Liver (tissue), 9 donors: ENCODE results near the gene RET. TPM values are rescaled to one million over a fixed set of nuclear protein-coding genes. Genes with fewer than 3 reads are reported as not detected.

Experiments
- DNase-seq: peaks from one replicate; pipeline ENCODE4 v3.0.0-alpha.2; 2017; ENCODE audit warnings: low spot score
- H3K27ac ChIP-seq, 2 donors: one replicate each; pipeline ENCODE4 v1.7.0; 2013; ENCODE audit warnings: inconsistent platforms in 2 of 2, low read length in 2 of 2, control low read depth in 1 of 2, low read depth in 1 of 2, mild to moderate bottlenecking in 1 of 2
- H3K27me3 ChIP-seq, 4 donors: one replicate each; pipeline versions ENCODE4 v1.6.1 to v1.7.0; 2013; ENCODE audit warnings: low read length in 3 of 4, inconsistent platforms in 1 of 4, mild to moderate bottlenecking in 1 of 4, moderate library complexity in 1 of 4; ENCODE audit not compliant: control insufficient read depth in 4 of 4, insufficient read depth in 4 of 4
- H3K36me3 ChIP-seq, 4 donors: one replicate each; pipeline versions ENCODE4 v1.6.1 to v1.7.0; 2013; ENCODE audit warnings: low read length in 3 of 4, mild to moderate bottlenecking in 3 of 4, low read depth in 1 of 4, moderate library complexity in 1 of 4; ENCODE audit not compliant: control insufficient read depth in 4 of 4, insufficient read depth in 3 of 4
- H3K4me1 ChIP-seq, 4 donors: one replicate each; pipeline versions ENCODE4 v1.6.1 to v1.7.0; 2013; ENCODE audit warnings: low read length in 3 of 4, mild to moderate bottlenecking in 3 of 4, moderate library complexity in 1 of 4; ENCODE audit not compliant: control insufficient read depth in 4 of 4, insufficient read depth in 4 of 4
- H3K4me3 ChIP-seq, 3 donors: one replicate each; pipeline versions ENCODE4 v1.6.1 to v1.7.0; 2013; ENCODE audit warnings: low read length in 3 of 3, control low read depth in 1 of 3, low read depth in 1 of 3, mild to moderate bottlenecking in 1 of 3
- H3K9ac ChIP-seq, 2 donors: one replicate each; pipeline ENCODE4 v1.7.0; 2013; ENCODE audit warnings: low read length in 2 of 2, mild to moderate bottlenecking in 2 of 2, moderate library complexity in 2 of 2, control low read depth in 1 of 2, low read depth in 1 of 2
- H3K9me3 ChIP-seq, 4 donors: one replicate each; pipeline versions ENCODE4 v1.6.1 to v1.7.0; 2013; ENCODE audit warnings: low read length in 3 of 4; ENCODE audit not compliant: control insufficient read depth in 4 of 4
- FOXA1 ChIP-seq: IDR thresholded peaks from 2 replicates; pipeline ENCODE4 v1.6.1; 2016; ENCODE audit warnings: antibody characterized with exemption
- FOXA2 ChIP-seq: IDR thresholded peaks from 2 replicates; pipeline ENCODE4 v1.6.1; 2016; ENCODE audit warnings: antibody characterized with exemption
- GABPA ChIP-seq, 2 donors: IDR thresholded peaks in 1 of 2; conservative IDR thresholded peaks in 1 of 2; 2 replicates each; pipeline ENCODE4 v1.6.1; 2016; ENCODE audit warnings: antibody characterized with exemption in 2 of 2, mild to moderate bottlenecking in 1 of 2, moderate library complexity in 1 of 2
- HNF4A ChIP-seq, 2 donors: conservative IDR thresholded peaks; 2 replicates each; pipeline ENCODE4 v1.6.1; 2016; ENCODE audit warnings: antibody characterized with exemption in 2 of 2, mild to moderate bottlenecking in 2 of 2
- NR2F2 ChIP-seq: IDR thresholded peaks from 2 replicates; pipeline ENCODE4 v1.6.1; 2016; ENCODE audit warnings: antibody characterized with exemption
- RAD21 ChIP-seq, 2 donors: IDR thresholded peaks; 2 replicates each; pipeline ENCODE4 v1.6.1; 2016; ENCODE audit warnings: antibody characterized with exemption in 2 of 2, mild to moderate bottlenecking in 2 of 2
- RXRA ChIP-seq, 2 donors: IDR thresholded peaks; 2 replicates each; pipeline ENCODE4 v1.6.1; 2017 to 2018; ENCODE audit warnings: antibody characterized with exemption in 2 of 2, mild to moderate bottlenecking in 1 of 2
- SP1 ChIP-seq: IDR thresholded peaks from 2 replicates; pipeline ENCODE4 v1.6.1; 2018; ENCODE audit warnings: antibody characterized with exemption, mild to moderate bottlenecking
- TAF1 ChIP-seq: conservative IDR thresholded peaks from 2 replicates; pipeline ENCODE4 v1.6.1; 2016; ENCODE audit warnings: antibody characterized with exemption, mild to moderate bottlenecking
- ZBTB33 ChIP-seq: IDR thresholded peaks from 2 replicates; pipeline ENCODE4 v1.6.1; 2016; ENCODE audit warnings: antibody characterized with exemption
- WGBS: extraction: QIAGEN DNeasy Blood & Tissue Kit; methylation state at CpG from one replicate; pipeline ENCODE4 v1.1.7; 2013; 5-methylcytosine and 5-hydroxymethylcytosine counted together
- polyA plus RNA-seq, 2 donors: library from polyadenylated mRNA; stranded (reverse) in 1 of 2; unstranded in 1 of 2; fragments of 200-250 nt in 1 of 2; fragments of >200 nt in 1 of 2; fragmentation: Nextera tagmentation in 1 of 2; extraction: Ambion mirVana in 1 of 2; gene quantifications; one replicate each; pipeline versions ENCODE4 v1.2.1 to v1.2.3, GENCODE V29; 2013 to 2015
- total RNA-seq, 2 donors: library from RNA; depleted of rRNA; stranded (reverse); fragments of >200 nt; gene quantifications; one replicate each; pipeline ENCODE4 v1.2.3, GENCODE V29; 2014
- TF ChIP-seq, protein P1 (sequence below): IDR thresholded peaks from 2 replicates; pipeline ENCODE4 v1.6.1; 2016; ENCODE audit warnings: antibody characterized with exemption
- TF ChIP-seq, protein P2 (sequence below): fragments of 150-350 bp; IDR thresholded peaks from 2 replicates; pipeline ENCODE4 v1.5.1; 2017; ENCODE audit warnings: improper control_type of control experiment, low read depth, low read length; ENCODE audit not compliant: missing input control
- donor health status: healthy.
- donor health status: healthy.
- donor health status: healthy.
- donor health status: healthy.
- donor health status: healthy.

Gene RET
- total and polyA plus RNA-seq, 4 donors: 0.09 to 2.5 (median 0.33) TPM; not detected in 1

DNA sequence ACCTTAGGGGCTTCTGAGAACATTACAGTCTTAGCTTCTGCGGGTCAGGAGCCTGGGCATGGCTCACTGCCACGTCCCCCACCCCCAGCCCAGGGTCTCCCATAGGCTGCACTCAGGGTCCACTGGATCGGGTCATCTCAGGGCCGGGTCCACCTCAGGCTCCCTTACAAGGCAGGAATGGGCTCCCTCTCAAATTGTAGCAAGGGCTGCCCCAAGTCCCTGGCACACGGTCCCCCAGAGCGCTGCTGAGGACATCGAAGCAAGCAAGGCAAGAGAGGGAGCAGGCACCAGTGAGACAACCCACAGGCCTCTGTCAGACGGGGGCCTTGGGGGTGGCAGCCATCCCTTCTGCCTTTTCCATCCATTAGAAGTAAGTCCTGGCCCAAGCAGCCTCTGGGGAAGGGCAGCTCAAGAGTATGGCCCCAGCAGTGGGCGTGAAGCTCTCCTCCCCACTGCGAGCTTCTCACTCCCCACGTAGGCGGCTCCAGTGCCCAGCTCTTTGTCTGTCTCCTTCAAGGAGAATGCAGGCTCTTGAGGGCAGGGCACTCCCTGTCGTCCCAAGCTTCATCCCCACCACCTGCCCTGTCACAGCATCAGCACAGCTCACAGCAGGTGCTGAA lies 18.0 kb upstream of the RET start:
- Histone ChIP-seq H3K27me3 (no peaks in the 10 kb centered on the region), H3K9me3 (no peaks in the 10 kb centered on the region), H3K36me3 (no peaks in the 10 kb centered on the region), H3K27ac (no peak overlapping the region), H3K4me1 (peaks cover 15 to 58% (median 44%) of the 10 kb centered on the region in 4 donors), H3K9ac (no peak overlapping the region), H3K4me3 (no peak overlapping the region)
- TF ChIP-seq NR2F2: no peak
- no peak for TF ChIP-seq FOXA1
- no peak for TF ChIP-seq FOXA2
- 87% methylated on average over 13 of the region's 13 CpGs for WGBS
- no peak for DNase-seq

DNA sequence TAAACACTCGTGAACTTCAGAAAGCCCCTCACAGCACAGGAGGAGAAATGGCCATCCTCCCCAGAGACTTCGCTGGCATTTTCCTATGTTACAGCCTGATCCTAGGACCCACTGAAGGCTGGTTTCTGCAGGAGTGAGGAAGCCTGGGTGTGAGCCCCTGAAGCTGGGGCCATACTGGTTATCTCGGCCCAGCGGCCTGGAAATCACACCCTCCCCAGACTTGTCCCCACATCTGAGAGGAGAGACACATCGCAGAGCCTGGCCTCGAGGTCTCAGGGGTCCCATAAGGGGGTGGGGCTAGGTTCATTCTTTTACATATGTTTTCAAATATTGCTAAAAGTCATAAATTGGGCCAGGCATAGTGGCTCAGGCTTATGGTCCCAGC lies 17.5 kb upstream of the RET start:
- DNase-seq: no peak
- H3K9me3 ChIP-seq: no peaks in the 10 kb centered on the region
- TF ChIP-seq HNF4A (conservative IDR thresholded peaks at IDR 0.05): no peak
- TF ChIP-seq SP1: no peak
- TF ChIP-seq, protein P1, sequence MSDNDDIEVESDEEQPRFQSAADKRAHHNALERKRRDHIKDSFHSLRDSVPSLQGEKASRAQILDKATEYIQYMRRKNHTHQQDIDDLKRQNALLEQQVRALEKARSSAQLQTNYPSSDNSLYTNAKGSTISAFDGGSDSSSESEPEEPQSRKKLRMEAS: no peak
- no peak for TF ChIP-seq TAF1
- TF ChIP-seq RXRA (IDR thresholded peaks at IDR 0.05): no peak
- no peak for TF ChIP-seq RAD21 (IDR thresholded peaks at IDR 0.05)
- TF ChIP-seq ZBTB33: no peak
- TF ChIP-seq, protein P2, sequence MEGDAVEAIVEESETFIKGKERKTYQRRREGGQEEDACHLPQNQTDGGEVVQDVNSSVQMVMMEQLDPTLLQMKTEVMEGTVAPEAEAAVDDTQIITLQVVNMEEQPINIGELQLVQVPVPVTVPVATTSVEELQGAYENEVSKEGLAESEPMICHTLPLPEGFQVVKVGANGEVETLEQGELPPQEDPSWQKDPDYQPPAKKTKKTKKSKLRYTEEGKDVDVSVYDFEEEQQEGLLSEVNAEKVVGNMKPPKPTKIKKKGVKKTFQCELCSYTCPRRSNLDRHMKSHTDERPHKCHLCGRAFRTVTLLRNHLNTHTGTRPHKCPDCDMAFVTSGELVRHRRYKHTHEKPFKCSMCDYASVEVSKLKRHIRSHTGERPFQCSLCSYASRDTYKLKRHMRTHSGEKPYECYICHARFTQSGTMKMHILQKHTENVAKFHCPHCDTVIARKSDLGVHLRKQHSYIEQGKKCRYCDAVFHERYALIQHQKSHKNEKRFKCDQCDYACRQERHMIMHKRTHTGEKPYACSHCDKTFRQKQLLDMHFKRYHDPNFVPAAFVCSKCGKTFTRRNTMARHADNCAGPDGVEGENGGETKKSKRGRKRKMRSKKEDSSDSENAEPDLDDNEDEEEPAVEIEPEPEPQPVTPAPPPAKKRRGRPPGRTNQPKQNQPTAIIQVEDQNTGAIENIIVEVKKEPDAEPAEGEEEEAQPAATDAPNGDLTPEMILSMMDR: no peak
- TF ChIP-seq GABPA (IDR thresholded peaks at IDR 0.05 in 1 of 2, conservative IDR thresholded peaks at IDR 0.05 in 1 of 2): no peak
- H3K27me3 ChIP-seq: no peaks in the 10 kb centered on the region
- H3K4me1 ChIP-seq: peaks cover 15 to 56% (median 42%) of the 10 kb centered on the region in 4 donors
- no peak overlapping the region for H3K9ac ChIP-seq
- H3K36me3 ChIP-seq: no peaks in the 10 kb centered on the region
- H3K27ac ChIP-seq: no peak overlapping the region
- no peak overlapping the region for H3K4me3 ChIP-seq
- 68% methylated on average over 6 of the region's 6 CpGs for WGBS

GRCh38 chr10:43059828-43060227 lies 17.0 kb upstream of the RET start:
- Histone ChIP-seq H3K27me3 (no peaks in the 10 kb centered on the region), H3K36me3 (no peaks in the 10 kb centered on the region), H3K4me3 (no peak overlapping the region), H3K27ac (no peak overlapping the region), H3K9ac (no peak overlapping the region), H3K9me3 (no peaks in the 10 kb centered on the region), H3K4me1 (peaks cover 15 to 53% (median 40%) of the 10 kb centered on the region in 4 donors)
- WGBS: 63% methylated on average over 7 of the region's 7 CpGs
- DNase-seq: no peak
- TF ChIP-seq TAF1 (no peak), NR2F2 (no peak)
